ENCODE results near the gene PLCG2. TPM values are rescaled to one million over a fixed set of nuclear protein-coding genes. Genes with fewer than 3 reads are reported as not detected.

PLCG2 gene
- total RNA-seq, 2 donors from 2014 or later, result 11.6 to 30.9 TPM

DNA sequence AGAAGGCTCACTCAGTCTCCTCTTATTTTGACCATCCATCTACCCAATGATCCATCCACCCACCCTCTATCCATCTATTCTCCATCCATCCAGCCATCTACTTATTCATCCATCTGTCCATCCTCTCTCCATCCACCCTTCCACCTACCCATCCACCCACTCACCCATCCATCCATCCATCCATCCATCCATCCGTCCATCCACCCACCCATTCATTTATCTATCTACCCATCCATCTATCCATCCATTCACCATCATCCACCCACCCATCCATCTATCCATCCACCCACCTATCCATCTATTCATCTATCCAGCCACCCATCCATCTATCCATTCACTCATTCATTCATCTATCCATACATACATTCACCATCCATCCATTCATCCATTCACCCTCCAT lies 45.8 kb upstream of the PLCG2 start:
- Histone ChIP-seq H3K4me3 (no peak overlapping the region), H3K36me3 (no peaks in the 10 kb centered on the region), H3K9me3 (no peaks in the 10 kb centered on the region), H3K27me3 (replicated peaks; ENCODE audit: insufficient read depth) (no peaks in the 10 kb centered on the region), H3K4me1 (ENCODE audit: control insufficient read depth in 1 of 2, low read depth in 2 of 2) (peaks cover 0 to 17% of the 10 kb centered on the region in 2 donors), H3K27ac (no peak overlapping the region)
- no peak for TF ChIP-seq CTCF (IDR thresholded peaks at IDR 0.05)
- ATAC-seq (ENCODE audit: insufficient number of reproducible peaks, low FRiP score, low read depth) (no peak), DNase-seq (ENCODE audit: low spot score) (no peak)

DNA sequence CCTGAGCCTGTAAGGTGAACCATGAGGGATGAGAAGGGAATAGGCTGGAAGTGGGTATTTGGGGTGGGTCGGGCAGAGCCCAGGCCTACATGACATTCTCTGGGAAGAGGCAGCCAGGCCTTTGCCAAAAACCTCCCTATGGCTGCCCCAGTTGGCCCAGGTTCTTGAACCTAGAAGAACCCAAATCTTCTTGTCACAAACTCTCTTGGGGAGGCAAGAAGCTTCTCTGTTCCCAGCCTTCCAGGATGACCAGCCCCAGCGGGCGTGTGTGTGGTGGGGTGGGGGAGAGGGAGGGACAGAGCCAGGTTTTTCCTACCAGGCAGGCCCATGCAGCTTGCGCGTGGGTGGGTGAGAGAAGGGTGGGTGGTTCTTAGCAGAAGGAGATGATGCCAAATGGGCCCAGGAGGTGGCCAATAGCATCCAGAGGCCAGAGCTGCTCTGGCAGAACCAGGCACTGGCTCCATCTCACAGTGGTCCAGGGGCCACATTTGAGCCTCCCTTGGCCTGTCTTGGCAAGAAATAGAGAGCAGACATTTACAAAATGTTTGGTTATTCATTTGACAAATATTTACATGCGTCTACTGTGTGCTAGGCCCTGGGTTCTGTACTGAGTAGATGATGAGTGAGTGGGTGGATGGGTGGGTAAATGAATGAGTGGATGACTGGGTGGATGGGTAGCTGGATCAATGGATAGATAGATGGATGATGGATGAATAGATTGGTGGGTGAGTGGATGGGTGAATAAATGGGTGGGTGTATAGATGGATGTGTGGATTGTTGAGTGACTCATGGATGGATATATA lies 44.3 kb upstream of the PLCG2 start:
- Histone ChIP-seq H3K36me3 (no peaks in the 10 kb centered on the region), H3K9me3 (no peaks in the 10 kb centered on the region), H3K4me1 (ENCODE audit: control insufficient read depth in 1 of 2, low read depth in 2 of 2) (peaks cover 0 to 18% of the 10 kb centered on the region in 2 donors), H3K4me3 (no peak overlapping the region), H3K27me3 (replicated peaks; ENCODE audit: insufficient read depth) (no peaks in the 10 kb centered on the region), H3K27ac (no peak overlapping the region)
- no peak for TF ChIP-seq CTCF (IDR thresholded peaks at IDR 0.05)
- DNase-seq (ENCODE audit: low spot score), result no peak
- no peak for ATAC-seq (ENCODE audit: insufficient number of reproducible peaks, low FRiP score, low read depth)

- TF ChIP-seq CTCF (IDR thresholded peaks at IDR 0.05), result peak; percentile 80
- H3K27ac ChIP-seq, result no peak overlapping the region
- no peaks in the 10 kb centered on the region for H3K27me3 ChIP-seq (replicated peaks; ENCODE audit: insufficient read depth)
- H3K9me3 ChIP-seq, result no peaks in the 10 kb centered on the region
- ATAC-seq (ENCODE audit: insufficient number of reproducible peaks, low FRiP score, low read depth) (peak; percentile 79), DNase-seq (ENCODE audit: low spot score) (peak; percentile 24)
- H3K4me3 ChIP-seq, result peak overlapping the region; percentile 60
- H3K36me3 ChIP-seq, result no peaks in the 10 kb centered on the region
- peaks cover 0 to 9% of the 10 kb centered on the region in 2 donors for H3K4me1 ChIP-seq (ENCODE audit: control insufficient read depth in 1 of 2, low read depth in 2 of 2)
These were observed 41.1 kb upstream of the PLCG2 start for GRCh38 chr16:81737885-81738536.

DNA sequence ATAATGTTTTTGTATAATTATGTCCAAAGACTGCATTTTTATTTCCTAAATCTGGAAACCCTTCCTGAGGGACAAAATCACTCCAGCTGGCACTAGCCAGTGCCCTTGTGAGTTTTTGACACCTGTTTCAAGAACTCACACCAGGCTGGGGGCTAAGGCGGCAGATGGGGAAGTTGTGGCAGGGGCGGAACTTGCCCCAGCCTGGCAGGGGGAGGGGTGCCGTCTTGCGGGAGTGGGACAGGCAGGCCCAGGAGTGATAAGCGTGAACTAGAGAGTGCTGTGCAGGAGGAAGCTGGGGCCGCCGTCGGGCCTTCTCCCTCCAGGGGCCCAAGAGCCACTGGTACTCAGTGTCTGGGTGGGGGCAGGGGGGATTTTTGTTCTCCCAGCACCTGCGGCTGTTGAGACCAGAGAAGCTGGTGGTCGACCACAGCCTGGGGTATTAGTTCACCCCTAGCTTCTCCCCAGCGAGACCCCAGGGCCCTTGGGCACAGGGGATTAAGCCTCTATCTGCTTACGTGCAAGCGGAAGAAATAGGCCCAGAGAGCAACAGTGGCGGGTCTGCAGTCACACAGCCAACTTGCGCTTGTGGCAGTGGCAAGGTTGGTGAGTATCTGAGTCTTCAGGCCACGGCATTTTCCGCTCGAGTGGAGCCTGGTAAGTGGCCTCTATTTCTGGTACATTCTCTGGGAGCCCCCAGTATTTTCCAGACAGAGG lies 40.2 kb upstream of the PLCG2 start:
- DNase-seq (ENCODE audit: low spot score), result no peak
- Histone ChIP-seq H3K36me3 (no peaks in the 10 kb centered on the region), H3K27me3 (replicated peaks; ENCODE audit: insufficient read depth) (no peaks in the 10 kb centered on the region), H3K27ac (no peak overlapping the region), H3K4me1 (ENCODE audit: control insufficient read depth in 1 of 2, low read depth in 2 of 2) (peaks cover 0 to 9% of the 10 kb centered on the region in 2 donors), H3K9me3 (no peaks in the 10 kb centered on the region), H3K4me3 (no peak overlapping the region)
- ATAC-seq (ENCODE audit: insufficient number of reproducible peaks, low FRiP score, low read depth), result no peak
- no peak for TF ChIP-seq CTCF (IDR thresholded peaks at IDR 0.05)

- no peak for TF ChIP-seq CTCF (IDR thresholded peaks at IDR 0.05)
- Histone ChIP-seq H3K4me3 (no peak overlapping the region), H3K27ac (no peak overlapping the region)
These were observed 39.6 kb upstream of the PLCG2 start for GRCh38 chr16:81739503-81739902.

More at GRCh38 chr16:81739503-81739902, 39.6 kb upstream of the PLCG2 start:
- Histone ChIP-seq H3K4me1 (ENCODE audit: control insufficient read depth in 1 of 2, low read depth in 2 of 2) (peaks cover 0 to 9% of the 10 kb centered on the region in 2 donors), H3K27me3 (replicated peaks; ENCODE audit: insufficient read depth) (no peaks in the 10 kb centered on the region), H3K9me3 (no peaks in the 10 kb centered on the region), H3K36me3 (no peaks in the 10 kb centered on the region)
- DNase-seq (ENCODE audit: low spot score), result no peak
- ATAC-seq (ENCODE audit: insufficient number of reproducible peaks, low FRiP score, low read depth), result no peak
